NT2/D1 (cell line): ENCODE data around the gene CFAP119.

Experiments
- YY1 ChIP-seq: IDR thresholded peaks from 2 replicates; pipeline ENCODE4 v1.6.1; 2011; ENCODE audit not compliant: insufficient read length, insufficient read depth
- ZNF274 ChIP-seq: IDR thresholded peaks from 2 replicates; pipeline ENCODE4 v1.6.1; 2011; ENCODE audit warnings: mild to moderate bottlenecking, low read depth, low read length

GRCh38 chr16:30747799-30748633, 13.8 kb downstream of the CFAP119 start, which contains the start of gene PHKG2:
- TF ChIP-seq YY1 (no peak), ZNF274 (no peak)
